HG02840 (cell line): Measurements from ENCODE around the gene PCK2.

ENCODE experiments used
- ATAC-seq: cut with Tn5 transposase; IDR thresholded peaks from one replicate; pipeline ENCODE4 v1.9.1; 2021; ENCODE audit warnings: mild to moderate bottlenecking, moderate library complexity, moderate number of reproducible peaks; ENCODE audit not compliant: unreplicated experiment, low FRiP score

PCK2 gene

GRCh38 chr14:24132976-24133375 lies 38.9 kb downstream of the PCK2 start:
- no peak for ATAC-seq

- no peak for ATAC-seq
Observed at GRCh38 chr14:24133735-24134134, 39.6 kb downstream of the PCK2 start.

GRCh38 chr14:24135584-24135833 lies 41.4 kb downstream of the PCK2 start:
- peak; percentile 13 for ATAC-seq

GRCh38 chr14:24135834-24136683 lies 41.9 kb downstream of the PCK2 start, which contains the start of gene PSME1:
PSME1 (plus strand) TSS chr14:24136194; CDS start chr14:24136263, 69 bp downstream.
- peak; percentile 84 for ATAC-seq

- ATAC-seq, result no peak
Observed at GRCh38 chr14:24136684-24137528, 42.8 kb downstream of the PCK2 start.

GRCh38 chr14:24137529-24138395 lies 43.7 kb downstream of the PCK2 start:
- no peak for ATAC-seq

GRCh38 chr14:24138396-24139271 lies 44.5 kb downstream of the PCK2 start:
- no peak for ATAC-seq

GRCh38 chr14:24139272-24139934 lies 45.3 kb downstream of the PCK2 start:
- no peak for ATAC-seq

GRCh38 chr14:24141097-24141880 lies 47.2 kb downstream of the PCK2 start, which contains the start of gene EMC9:
EMC9 (minus strand) TSS chr14:24141591; CDS start chr14:24141304, 287 bp downstream.
- peak; percentile 79 for ATAC-seq

GRCh38 chr14:24143511-24143910 lies 49.4 kb downstream of the PCK2 start:
- ATAC-seq, result no peak

GRCh38 chr14:24144451-24144850 lies 50.3 kb downstream of the PCK2 start:
- no peak for ATAC-seq

- no peak for ATAC-seq
Observed at GRCh38 chr14:24145219-24145618, 51.1 kb downstream of the PCK2 start.

GRCh38 chr14:24145690-24146452 lies 51.8 kb downstream of the PCK2 start:
- ATAC-seq, result no peak

- peak; percentile 55 for ATAC-seq
Observed at GRCh38 chr14:24146453-24146977, 52.4 kb downstream of the PCK2 start, which contains the start of gene PSME2. PSME2 (minus strand) TSS chr14:24146610; CDS start chr14:24146581, 29 bp downstream.

GRCh38 chr14:24146978-24147760 lies 53.1 kb downstream of the PCK2 start, which contains the start of gene RNF31:
RNF31 (plus strand) TSS chr14:24147498; CDS start chr14:24147699, 201 bp downstream.
- ATAC-seq, result peak; percentile 83

GRCh38 chr14:24147761-24148428 lies 53.8 kb downstream of the PCK2 start:
- ATAC-seq, result no peak
